Ramos (cell line): ENCODE results near the gene TOR4A.

Source experiments
- in situ Hi-C: fragments of 300-500 bp; cut with MboI; formaldehyde crosslinking; loops from one replicate; pipeline ENCODE4 v1.14.3; 2022; ENCODE audit warnings: low sequenced_read_pairs; ENCODE audit not compliant: unreplicated experiment

The TOR4A gene

DNA sequence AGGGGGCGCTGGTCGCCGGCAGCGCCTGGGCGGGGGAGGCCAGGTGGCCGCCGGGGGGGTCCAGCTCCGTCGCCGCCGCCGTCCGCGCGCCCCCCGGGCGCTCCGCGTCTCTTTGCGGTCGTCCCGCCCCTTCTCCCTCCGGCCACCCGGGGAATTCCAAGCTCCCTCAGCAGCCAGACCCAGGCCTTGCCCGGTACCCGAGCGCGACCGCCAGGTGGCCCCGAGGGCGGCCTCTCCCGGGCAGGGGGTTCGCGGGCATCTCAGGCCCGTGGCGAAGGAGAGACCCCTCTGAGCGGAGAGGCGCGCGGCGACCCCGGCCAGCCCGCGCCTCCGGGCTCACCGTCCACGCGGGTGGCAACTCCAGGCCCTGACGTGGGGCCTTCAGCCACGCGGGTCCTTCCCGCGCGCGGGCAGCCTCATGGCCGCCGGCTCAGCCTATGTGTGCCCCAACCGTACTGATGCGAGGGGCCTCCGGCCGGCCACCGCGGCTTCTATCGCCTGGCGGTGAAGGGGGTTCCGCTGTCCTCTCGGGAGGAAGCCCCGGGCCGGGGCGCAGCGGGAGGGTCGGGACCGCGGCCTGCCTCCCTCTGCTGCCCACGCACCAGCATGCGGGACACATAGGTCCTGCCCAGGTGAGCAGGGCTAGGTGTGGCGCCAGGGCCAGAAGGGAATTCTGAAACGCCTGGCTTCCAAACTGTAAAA, 25.1 kb downstream of the TOR4A start:
- in situ Hi-C loops: no loop called here

DNA sequence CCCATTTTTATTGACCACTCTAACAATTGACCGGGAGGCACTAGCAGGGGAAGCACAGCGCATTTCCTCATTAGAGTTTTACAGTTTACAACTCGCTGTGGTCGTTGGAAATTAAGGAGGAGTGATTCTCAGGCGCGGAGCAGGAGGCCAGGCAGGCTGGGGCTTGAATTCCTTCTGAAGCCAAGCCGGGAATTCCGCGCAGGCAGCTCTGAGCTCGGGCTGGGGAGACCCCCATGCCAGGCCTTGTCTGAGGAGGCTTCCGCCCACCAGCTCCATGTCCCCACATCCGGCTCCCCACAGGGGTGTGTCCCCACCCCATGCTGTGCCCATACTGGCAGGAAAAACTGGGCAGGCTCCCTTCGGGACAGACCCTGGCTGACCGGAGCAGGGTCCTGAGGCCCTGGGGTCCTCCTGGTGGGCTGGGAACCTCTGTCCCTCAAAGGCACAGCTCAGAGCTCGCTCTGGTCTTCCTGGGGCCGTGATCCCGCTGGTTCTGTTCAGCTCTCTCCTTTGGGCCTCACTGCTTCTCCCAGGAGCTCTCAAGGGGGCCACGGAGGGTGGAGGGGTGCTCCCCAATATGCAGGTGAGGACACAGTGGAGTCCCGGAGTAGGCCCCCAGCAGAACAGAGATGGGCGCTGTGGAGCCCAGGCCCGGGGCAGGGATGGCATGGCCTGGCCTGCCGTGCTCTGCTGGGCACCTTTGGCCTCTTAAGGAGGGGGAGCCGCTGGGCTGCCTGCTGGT, 25.8 kb downstream of the TOR4A start:
- in situ Hi-C loops: no loop called here

DNA sequence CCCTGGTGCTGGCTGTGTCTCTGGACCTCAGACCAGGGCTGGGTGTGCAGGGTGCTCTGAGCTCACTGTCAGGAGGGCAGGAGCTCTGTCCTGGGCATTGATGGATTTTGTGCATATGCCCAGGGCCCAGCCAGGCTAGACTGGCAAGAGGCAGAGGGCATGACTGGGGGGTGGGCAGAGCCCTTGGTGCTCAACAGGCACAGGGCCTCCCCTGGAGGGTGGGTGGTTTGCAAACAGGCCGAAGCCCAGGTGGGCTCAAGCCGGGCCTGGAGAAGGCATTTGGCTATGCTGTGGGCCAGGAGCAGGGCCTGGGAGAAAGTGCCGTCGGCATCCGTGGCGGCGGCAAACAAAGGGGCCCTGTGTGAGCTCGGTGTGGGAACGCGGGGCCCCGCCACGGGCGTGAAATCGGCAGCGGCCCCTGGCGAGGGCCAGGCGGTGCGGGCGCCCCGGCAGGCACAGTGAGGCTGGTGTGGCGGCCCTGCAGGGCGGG, 26.4 kb downstream of the TOR4A start:
- in situ Hi-C loops: no loop called here

DNA sequence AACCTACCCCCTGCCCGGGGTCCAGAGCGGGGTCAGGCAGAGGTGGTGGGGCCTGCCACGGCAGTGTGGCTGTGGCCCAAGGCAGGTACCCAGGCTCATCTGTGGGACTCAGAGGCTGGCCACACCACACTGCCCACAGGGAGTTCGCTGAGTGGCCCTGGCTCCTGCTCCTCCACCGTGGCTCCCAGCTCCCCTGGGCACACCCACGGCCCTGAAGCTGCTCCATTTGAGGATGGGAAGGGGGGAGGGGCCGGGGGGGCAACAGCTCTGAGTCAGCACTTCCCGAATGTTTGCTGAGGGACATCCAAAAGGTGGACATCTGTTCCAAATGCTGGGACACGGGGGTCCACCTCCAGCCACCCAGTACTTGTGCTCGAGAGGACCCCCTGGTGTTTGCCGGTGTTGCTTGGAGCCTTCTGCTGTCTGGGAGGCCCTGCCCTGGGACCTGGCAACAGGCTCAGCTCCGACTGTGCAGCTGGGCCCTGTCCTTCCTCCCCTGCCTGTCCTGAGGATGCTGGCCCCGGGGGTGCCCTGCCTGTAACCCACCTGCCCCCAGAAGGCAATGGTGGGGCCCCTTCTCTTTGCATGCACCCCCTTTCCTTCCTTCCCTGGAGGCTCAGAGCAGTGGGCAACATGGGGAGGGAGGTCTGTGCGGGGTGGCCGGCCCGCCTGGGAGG, 27.0 kb downstream of the TOR4A start:
- in situ Hi-C loops: no loop called here

GRCh38 chr9:137305060-137305797, 27.7 kb downstream of the TOR4A start:
- in situ Hi-C loops: no loop called here

DNA sequence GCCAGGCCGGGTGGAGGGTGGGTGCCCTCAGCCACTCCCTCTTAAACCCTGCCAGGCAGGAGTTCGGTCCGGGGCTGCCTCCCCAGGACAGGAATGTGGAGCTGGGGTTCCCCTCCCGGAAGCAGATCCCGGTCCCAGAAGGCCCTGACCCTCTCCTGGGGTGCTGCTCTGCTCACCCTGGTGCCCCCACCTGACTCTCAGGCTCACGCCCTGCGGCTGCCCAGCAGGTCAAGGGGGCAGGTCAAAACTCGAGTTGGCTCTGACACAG, 28.2 kb downstream of the TOR4A start:
- in situ Hi-C loops: no loop called here

DNA sequence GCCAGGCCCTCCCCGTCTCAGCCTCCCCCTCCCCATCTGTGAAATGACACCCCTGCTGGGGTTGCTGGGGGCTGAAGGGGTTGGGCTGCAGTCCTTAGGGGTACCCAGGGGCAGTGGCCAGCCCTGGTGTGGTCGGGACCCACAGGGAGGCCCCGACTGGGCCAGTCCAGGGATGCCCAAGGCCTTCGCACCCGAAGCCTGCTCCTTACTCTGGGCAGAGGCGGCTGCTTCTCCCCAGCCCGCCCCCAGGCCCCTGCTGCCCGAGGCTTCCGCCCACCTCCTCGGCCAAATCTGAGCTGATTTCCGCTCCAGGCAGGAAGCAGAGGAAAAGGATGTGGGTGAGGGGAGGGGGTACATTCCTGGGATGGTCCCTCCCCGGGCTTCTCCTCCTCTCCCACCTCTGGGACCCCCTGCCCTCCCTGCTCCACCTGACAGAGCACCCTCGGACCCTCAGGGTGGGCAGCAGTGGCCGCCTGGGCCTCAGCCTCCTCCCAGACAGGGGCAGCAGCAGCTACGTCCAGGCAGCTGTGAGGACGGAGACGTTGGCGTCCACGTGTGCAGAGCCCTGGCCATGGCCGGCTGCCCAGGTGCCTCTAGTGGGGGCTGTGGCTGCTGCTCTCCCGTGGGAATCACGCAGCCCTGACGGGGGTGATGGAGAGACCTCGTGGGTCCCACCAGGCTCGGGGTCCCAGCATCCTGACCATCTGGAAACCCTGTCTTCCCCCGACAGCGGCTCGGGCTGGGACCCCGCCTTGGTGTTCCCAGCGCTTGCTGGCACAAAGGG, 28.7 kb downstream of the TOR4A start:
- in situ Hi-C loops: no loop called here

- in situ Hi-C loops: no loop called here
These were observed 29.3 kb downstream of the TOR4A start for GRCh38 chr9:137306850-137307254.

DNA sequence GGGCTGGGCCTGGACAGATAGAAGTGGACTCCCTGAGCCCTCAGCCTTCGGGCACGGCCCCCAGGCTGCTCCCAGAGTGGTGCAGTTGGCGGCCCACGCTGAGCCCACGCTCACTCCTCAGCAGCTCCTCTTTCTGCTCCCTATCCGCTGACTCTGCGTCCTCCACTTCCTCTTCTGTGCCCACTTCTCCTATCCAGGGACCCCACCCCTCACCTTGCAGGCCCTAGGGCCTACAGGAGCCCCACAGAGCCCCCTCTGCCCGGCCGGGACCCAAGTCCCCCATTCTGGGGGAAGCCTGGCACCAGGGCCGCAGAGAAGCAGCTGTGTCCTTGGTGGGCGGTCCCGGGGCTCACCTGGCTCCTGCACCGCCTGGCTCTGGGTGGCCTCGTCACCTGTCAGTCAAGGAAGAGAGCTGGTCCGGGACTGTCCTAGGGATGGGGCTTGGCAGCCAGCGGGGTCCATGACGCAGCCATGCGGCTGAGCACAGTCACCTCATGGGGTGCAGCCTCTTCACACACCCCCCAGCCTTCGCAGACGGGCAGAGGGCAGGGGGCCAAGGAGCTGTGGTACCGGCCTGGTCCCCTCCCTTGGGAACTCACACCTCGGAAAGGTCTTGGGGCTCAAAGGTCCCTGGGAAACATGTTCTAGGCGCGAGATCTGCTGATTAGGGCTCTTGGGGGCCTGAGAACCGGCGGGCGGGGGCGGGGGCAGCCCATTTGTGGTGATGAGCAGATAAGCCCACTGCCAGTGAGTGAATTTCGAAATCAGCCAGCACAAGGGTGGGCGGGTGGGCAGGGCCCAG, 29.9 kb downstream of the TOR4A start:
- in situ Hi-C loops: no loop called here

DNA sequence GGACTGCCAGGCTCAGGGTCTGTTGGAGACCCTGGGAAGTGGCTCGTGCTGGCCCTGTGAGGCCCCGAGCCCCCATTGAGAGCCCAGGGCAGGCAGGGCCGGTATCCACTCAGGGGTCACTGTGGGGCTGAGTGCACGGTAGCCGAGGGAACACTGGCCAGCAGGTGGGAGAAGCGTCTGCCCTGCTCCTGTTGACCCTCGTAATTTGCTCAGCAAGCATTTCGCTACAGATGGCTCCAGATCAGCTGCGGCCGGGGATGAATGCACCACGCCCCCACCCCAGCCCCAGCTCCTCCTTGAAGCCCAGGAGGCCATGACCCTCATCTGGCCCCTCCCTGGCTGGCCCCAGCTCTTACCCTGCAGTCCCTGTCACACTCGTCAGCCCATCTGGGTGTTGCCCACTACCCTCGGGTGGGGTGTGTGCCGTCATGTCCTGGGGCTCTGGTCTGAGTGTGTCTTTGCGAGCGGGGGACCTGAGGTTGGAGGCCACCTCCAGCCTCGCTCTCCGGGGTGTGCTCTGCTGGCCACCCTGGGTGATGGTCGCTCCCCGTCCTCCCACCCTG, 30.6 kb downstream of the TOR4A start:
- in situ Hi-C loops: no loop called here

GRCh38 chr9:137309368-137310188, 32.1 kb downstream of the TOR4A start:
- in situ Hi-C loops: no loop called here

- in situ Hi-C loops: no loop called here
These were observed 32.9 kb downstream of the TOR4A start for GRCh38 chr9:137310189-137311052.

DNA sequence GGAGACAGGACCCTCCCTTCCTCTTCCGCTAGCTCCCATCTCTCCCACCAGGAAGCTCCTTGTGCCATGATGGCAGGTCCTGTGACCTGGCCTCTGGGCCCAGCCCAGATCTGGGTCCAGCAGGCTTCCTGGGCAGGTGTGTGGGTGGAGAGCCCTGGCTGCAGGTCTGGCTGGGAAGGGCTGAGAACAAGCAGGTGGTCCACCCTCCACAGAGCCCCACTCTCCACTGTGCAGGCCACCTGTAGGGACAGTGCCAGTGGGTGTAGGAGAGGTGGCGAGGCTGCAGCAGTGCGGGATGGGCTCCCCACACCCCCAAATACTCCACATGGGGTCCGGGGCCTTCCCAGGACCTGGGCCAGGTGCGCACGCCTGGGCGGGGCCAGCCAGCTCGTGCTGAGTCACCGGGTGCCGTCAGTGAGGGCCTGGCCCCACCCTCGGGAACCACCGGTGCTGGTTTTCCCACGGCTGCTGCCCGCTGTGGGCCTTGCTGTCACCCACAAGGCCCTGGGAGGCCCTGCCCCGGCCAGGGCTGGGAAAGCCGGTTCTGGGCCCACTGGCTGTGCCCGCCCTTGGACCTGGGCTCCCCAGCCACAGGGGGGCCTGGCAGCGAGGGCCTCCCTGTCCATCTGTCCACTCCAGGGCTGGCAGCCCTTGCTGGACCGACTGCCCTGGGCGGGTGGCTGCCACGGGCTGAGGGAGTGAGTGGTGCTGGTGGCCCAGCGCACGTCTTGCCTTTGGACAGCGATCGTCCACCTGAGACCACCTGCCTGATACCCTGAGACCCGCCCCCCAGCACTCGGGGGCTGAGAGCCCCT, 33.9 kb downstream of the TOR4A start:
- in situ Hi-C loops: no loop called here

DNA sequence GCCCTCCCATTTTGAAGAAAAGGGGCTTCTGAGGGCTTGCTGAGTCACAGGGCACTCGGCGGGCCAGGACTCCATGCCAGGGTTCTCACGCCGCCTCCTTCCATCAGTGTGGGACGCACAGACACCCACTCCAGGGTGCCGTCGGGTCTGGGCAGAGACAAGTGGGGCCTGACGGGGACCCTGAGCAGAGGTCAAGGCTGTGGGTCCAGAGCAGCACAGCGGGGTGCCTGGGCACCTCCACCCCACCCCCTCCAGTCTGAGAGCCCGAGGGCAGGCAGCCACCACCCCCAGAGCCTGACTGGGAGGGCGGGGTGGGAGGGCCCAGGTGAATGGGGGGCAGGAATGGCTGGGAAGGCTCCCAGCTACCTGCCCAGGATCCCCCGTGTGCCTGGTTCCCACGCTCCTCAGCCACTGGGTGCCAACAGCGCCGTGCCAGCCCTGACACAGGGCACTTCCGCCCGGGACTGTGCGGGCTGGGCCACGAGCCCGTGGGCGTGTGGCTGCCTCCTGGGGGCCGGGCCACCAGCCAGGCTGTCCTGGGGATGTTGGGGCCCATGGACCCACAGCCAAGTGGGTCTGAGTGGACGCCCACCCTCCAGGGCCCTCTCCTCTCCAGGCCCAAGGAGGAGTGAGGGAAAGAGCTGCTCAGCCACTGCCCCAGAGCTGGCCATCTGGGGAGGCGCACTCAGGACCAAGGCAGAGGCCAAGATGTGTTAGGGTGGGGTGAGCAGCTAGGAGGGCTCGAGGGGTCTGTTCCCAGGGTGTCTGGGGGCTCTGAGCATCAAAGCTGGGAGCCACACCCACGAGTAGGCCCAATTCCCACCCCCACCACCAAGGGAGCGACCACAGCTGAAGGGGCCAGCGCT, 34.7 kb downstream of the TOR4A start:
- in situ Hi-C loops: no loop called here

DNA sequence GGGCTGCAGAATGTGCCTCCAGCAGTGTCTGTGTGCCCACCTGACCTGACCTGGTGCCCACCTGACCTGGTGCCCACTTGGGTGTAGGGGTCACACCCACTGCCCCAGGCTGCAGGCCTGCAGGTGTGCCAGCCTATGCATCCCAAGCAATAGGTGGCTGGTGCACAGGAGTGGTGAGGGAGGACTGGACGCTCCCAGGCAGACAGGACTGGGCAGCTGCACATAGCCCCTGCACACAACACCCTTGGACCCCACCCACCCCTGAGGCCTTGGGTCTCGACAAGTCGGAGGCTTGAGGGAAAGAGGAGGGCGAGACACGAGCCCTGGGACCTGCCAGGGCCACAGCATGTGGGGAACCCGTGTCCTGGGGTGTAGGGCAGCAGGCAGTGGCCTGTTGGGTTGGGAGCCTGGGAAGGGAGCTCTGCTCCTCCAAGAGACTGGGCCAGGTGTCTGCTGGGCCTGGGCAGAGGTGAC, 35.4 kb downstream of the TOR4A start:
- in situ Hi-C loops: no loop called here
